Ovary (tissue), 9 donors: ENCODE data around the gene PGAP1. TPM values are rescaled to one million over a fixed set of nuclear protein-coding genes. Genes with fewer than 3 reads are reported as not detected.
A peak's percentile ranks its signal among the peaks of the same experiment; 100 is the strongest.

Source experiments
- DNase-seq, 5 donors: peaks; one replicate each; pipeline ENCODE4 v3.0.0-alpha.2; 2019 to 2020
- H3K27ac ChIP-seq, 2 donors: fragments of 200-600 bp; one replicate each; pipeline versions ENCODE4 v1.5.1 to v1.8.0; 2019 to 2022
- H3K27me3 ChIP-seq: fragments of 200-600 bp; one replicate; pipeline ENCODE4 v1.8.0; 2022
- H3K36me3 ChIP-seq: fragments of 200-600 bp; sonication (generic); one replicate; pipeline ENCODE4 v1.5.1; 2019
- H3K4me1 ChIP-seq: one replicate; pipeline ENCODE4 v1.8.1; 2013; ENCODE audit warnings: mild to moderate bottlenecking, moderate library complexity; ENCODE audit not compliant: insufficient read depth
- H3K4me3 ChIP-seq: fragments of 200-600 bp; sonication (generic); one replicate; pipeline ENCODE4 v1.5.1; 2017
- H3K9me3 ChIP-seq, 2 donors: fragments of 200-600 bp in 1 of 2; sonication (generic) in 1 of 2; one replicate each; pipeline versions ENCODE4 v1.5.1 to v1.8.1; 2013 to 2019; ENCODE audit warnings: mild to moderate bottlenecking in 1 of 2, moderate library complexity in 1 of 2
- CTCF ChIP-seq, 3 donors: fragments of 450-650 bp in 2 of 3; fragments of 200-600 bp in 1 of 3; IDR thresholded peaks; one replicate each; pipeline versions ENCODE4 v1.5.1 to v1.8.0; 2016 to 2022; ENCODE audit warnings: antibody characterized with exemption in 3 of 3, mild to moderate bottlenecking in 1 of 3
- EP300 ChIP-seq: sonication (generic); formaldehyde crosslinking; IDR thresholded peaks from one replicate; pipeline ENCODE4 v1.6.1; 2017; ENCODE audit warnings: antibody characterized with exemption
- POLR2A ChIP-seq: fragments of 450-650 bp; IDR thresholded peaks from one replicate; pipeline ENCODE4 v1.6.1; 2017; ENCODE audit warnings: antibody characterized with exemption, mild to moderate bottlenecking, moderate library complexity
- WGBS, 3 donors: extraction: QIAGEN DNeasy Blood & Tissue Kit in 1 of 3; methylation state at CpG; one replicate each; pipeline versions ENCODE4 v1.1.5 to v1.1.7; 2013 to 2017; 5-methylcytosine and 5-hydroxymethylcytosine counted together
- intact Hi-C, 4 donors: fragments of 100-400 bp; cut with DNase I; formaldehyde crosslinking; loops; one replicate each; pipeline versions ENCODE4 v1.11.0 to v1.15.1; 2022 to 2023
- polyA plus RNA-seq, 2 donors: library from polyadenylated mRNA; stranded (reverse); fragments of 200-250 nt in 1 of 2; fragments of 350-450 nt in 1 of 2; fragmentation: Illumina TruSeq in 1 of 2; extraction: RNeasy Lipid Tissue Mini Kit (QIAGEN cat#74804) in 1 of 2; gene quantifications; one replicate each; pipeline ENCODE4 v1.2.3, GENCODE V29; 2013 to 2014
- total RNA-seq, 7 donors: library from RNA; depleted of rRNA in 2 of 7; stranded (reverse); fragments of >200 nt in 2 of 7; fragmentation: NEBNext Ultra II Directional in 3 of 7; extraction: Animal tissue kit (Norgen Biotek cat#: 25700) in 3 of 7; gene quantifications; one replicate each; pipeline versions ENCODE4 v1.1.0 to v1.2.4, GENCODE V29; 2016 to 2023
- donor health status: DM: no; HTN: no; CAD: no; lungs with moderate emphysema.
- donor health status: DM: no; HTN: no; CAD: no.
- donor health status: Bipolar disorder and iron deficiency.
- donor health status: DM: yes; HTN: yes; CAD: no.
- donor health status: DM: no; HTN: no; CAD: no.
- donor health status: DM: yes; HTN: yes; CAD: no.

PGAP1 gene
- total and polyA plus RNA-seq, 9 donors = 3.2 to 39.1 (median 20.6) TPM

GRCh38 chr2:196970099-196970498 is 43.6 kb upstream of the PGAP1 start:
- intact Hi-C loops = no loop called here
- no peak for DNase-seq
- no peak for TF ChIP-seq CTCF (IDR thresholded peaks at IDR 0.05)
- no peak for TF ChIP-seq EP300
- TF ChIP-seq POLR2A = no peak
- no peak overlapping the region for H3K27ac ChIP-seq
- H3K9me3 ChIP-seq = no peaks in the 10 kb centered on the region
- no peaks in the 10 kb centered on the region for H3K36me3 ChIP-seq
- no peaks in the 10 kb centered on the region for H3K27me3 ChIP-seq
- H3K4me1 ChIP-seq = no peaks in the 10 kb centered on the region
- 32 to 40% (median 39%) methylated on average over 4 of the region's 4 CpGs for WGBS, 3 donors
- H3K4me3 ChIP-seq = no peak overlapping the region

GRCh38 chr2:196968516-196968915 is 42.0 kb upstream of the PGAP1 start:
- intact Hi-C loops = no loop called here
- Histone ChIP-seq H3K4me3 (no peak overlapping the region), H3K4me1 (no peaks in the 10 kb centered on the region), H3K36me3 (no peaks in the 10 kb centered on the region), H3K9me3 (no peaks in the 10 kb centered on the region), H3K27me3 (no peaks in the 10 kb centered on the region), H3K27ac (no peak overlapping the region)
- no peak for DNase-seq
- TF ChIP-seq CTCF (IDR thresholded peaks at IDR 0.05) (no peak), POLR2A (no peak), EP300 (no peak)
- 89 to 94% (median 91%) methylated on average over 1 of the region's 1 CpG for WGBS, 3 donors

GRCh38 chr2:196967775-196968174 is 41.3 kb upstream of the PGAP1 start:
- no peak for DNase-seq
- Histone ChIP-seq H3K27me3 (no peaks in the 10 kb centered on the region), H3K4me1 (no peaks in the 10 kb centered on the region), H3K36me3 (no peaks in the 10 kb centered on the region), H3K9me3 (no peaks in the 10 kb centered on the region), H3K27ac (no peak overlapping the region), H3K4me3 (no peak overlapping the region)
- TF ChIP-seq EP300 (no peak), CTCF (IDR thresholded peaks at IDR 0.05) (no peak), POLR2A (no peak)
- intact Hi-C loops = no loop called here
- 29 to 39% (median 29%) methylated on average over 3 of the region's 3 CpGs for WGBS, 3 donors

- no peaks in the 10 kb centered on the region for H3K4me1 ChIP-seq
- H3K36me3 ChIP-seq = no peaks in the 10 kb centered on the region
- H3K4me3 ChIP-seq = peak overlapping the region; percentile 11
- 1 to 11% (median 7%) methylated on average over 7 of the region's 7 CpGs for WGBS, 3 donors
- TF ChIP-seq POLR2A = no peak
- intact Hi-C loops = no loop called here
- no peak overlapping the region for H3K27ac ChIP-seq
- no peaks in the 10 kb centered on the region for H3K9me3 ChIP-seq
- no peaks in the 10 kb centered on the region for H3K27me3 ChIP-seq
- no peak for DNase-seq
Measured at GRCh38 chr2:196967116-196967515, 40.6 kb upstream of the PGAP1 start.

- no peak for DNase-seq
- 43 to 47% (median 43%) methylated on average over 3 of the region's 3 CpGs for WGBS, 3 donors
- intact Hi-C loops = no loop called here
- Histone ChIP-seq H3K27me3 (no peaks in the 10 kb centered on the region), H3K9me3 (no peaks in the 10 kb centered on the region), H3K4me1 (no peaks in the 10 kb centered on the region), H3K4me3 (no peak overlapping the region), H3K27ac (no peak overlapping the region), H3K36me3 (no peaks in the 10 kb centered on the region)
- TF ChIP-seq CTCF (IDR thresholded peaks at IDR 0.05) (no peak), EP300 (no peak), POLR2A (no peak)
Measured at GRCh38 chr2:196966061-196966460, 39.6 kb upstream of the PGAP1 start.
